HG03103 (cell line): ENCODE data around the gene MS4A6A.
"Not testable (repeated sequence)": the region's sequence is repeated elsewhere in the genome, so short reads cannot be mapped to it uniquely, and the experiment has no call there.

ENCODE experiments used
- ATAC-seq: cut with Tn5 transposase; IDR thresholded peaks from one replicate; pipeline ENCODE4 v1.9.1; 2021; ENCODE audit warnings: low read depth; ENCODE audit not compliant: unreplicated experiment

Gene MS4A6A, protein sequence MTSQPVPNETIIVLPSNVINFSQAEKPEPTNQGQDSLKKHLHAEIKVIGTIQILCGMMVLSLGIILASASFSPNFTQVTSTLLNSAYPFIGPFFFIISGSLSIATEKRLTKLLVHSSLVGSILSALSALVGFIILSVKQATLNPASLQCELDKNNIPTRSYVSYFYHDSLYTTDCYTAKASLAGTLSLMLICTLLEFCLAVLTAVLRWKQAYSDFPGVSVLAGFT

DNA sequence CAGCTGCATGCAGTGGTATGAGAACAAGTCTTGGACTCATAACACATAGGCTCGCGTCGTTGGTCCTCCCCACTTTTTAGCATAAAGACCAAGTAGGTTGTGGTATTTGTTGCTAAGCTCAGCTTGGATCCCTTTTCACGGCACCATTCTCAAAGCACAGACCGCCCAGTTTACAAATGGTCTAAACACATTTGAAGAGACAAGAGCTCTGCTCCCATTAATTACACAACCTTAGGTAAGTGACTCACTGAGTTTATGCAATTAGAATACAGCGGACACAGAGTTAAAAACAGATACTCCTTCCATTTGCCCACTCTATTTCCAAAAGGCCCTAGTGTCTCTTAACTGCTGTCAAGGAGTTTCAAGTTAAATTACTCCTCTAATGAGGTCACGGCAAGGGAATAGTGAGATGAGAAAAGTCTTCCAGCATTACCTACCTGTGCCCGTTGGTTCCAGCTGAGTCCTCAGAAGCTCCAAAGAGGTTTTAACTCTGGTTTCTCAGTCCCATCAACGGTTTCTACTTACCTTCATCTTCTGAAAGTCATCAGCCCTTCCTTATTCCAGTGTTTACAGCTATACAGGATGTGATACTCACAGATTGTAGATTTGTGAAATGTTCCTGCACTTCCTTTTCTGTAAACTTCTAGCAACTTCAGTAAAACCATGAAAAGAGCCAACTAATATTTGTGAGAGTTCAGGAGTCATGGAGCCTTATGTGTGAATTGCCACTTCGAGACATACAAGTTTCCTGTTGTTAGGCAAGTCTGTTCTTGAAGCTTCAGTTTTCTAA is at the start of gene MS4A6A:
MS4A6A (minus strand) TSS at position 543 of the 790 bp plus-strand sequence. CDS start 1,356 bp downstream, outside the sequence.
- no peak for ATAC-seq

DNA sequence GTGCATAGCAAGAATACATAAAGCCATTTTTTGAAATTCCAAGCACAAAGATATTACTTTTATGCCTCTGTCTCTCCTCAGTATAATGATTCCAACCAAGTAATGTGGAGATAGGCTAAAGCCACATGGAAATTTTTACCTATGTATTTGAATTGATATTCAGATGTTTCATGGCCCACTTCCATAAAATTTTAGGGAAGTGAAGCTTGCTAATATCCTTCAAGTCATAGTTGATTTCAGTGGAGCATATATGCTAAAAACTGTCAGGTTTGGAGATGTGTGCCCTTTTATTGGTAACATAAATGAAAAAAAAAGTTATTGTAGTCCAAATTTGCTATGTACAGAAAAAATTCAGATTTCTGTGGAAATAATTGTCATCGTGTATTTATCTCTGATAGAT is 47.8 kb upstream of the MS4A6A start:
- ATAC-seq = no peak

DNA sequence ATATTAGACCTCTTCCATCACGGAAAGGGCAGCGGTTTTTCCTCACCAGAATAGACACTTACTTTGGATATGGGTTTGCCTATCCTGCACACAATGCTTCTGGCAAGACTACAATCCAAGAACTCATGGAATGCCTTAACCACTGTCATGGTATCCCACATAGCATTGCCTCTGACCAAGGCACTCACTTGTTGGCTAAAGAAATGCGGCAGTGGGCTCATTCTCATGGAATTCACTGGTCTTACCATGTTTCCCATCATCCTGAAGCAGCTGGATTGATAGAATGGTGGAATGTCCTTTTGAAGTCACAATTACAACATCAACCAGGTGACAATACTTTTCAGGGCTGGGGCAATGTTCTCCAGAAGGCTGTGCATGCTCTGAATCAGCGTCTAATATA is 39.3 kb upstream of the MS4A6A start:
- ATAC-seq = no peak

DNA sequence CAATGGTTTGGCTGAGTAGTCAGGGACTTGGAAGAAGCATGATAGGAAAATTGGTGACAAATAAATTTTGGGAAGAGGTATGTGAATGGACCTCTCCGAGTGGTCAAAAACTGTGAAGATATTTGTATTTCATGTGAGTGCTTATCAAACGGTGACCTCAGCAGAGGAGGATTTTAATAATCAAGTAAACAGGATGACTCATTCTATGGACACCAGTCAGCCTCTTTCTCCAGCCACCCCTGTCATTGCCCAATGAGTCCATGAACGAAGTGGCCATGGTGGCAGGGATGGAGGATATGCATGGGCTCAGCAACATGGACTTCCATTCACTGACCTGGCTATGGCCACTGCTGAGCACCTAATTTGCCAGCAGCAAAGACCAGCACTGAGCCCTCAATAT is 38.8 kb upstream of the MS4A6A start:
- no peak for ATAC-seq

DNA sequence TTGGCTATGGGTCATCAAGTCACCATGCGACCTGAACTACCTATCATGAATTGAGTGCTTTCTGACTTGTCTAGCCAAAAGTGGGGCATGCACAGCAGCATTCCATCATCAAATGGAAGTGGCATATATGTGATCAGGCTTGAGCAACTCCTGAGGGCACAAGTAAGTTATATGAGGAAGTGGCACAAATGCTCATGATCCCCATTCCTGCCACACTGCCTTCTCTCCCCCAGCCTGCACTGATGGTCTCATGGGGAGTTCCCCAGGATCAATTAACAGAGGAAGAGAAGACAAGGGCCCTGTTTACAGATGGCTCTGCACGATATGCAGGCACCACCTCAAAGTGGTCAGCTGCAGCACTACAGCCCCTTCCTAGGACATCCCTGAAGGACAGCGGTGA is 38.3 kb upstream of the MS4A6A start:
- ATAC-seq = no peak

DNA sequence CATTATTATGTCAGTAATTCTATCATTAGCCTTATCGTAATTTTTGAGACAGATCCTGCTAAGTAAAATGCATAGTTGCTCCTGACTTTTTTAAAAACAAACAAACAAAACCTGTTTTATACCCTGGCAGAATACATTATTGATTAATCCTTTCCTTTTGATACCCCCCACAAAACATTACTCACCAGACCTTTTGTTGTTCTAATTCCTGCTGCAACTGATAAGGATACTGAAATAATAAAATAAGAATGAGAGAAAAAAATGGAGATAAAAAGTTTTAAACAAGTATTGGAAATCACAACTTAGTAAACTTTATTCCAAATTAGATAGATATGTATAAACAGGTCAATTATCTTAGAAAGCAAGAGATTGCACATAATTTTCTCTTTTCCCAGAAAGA is 31.5 kb upstream of the MS4A6A start:
- no peak for ATAC-seq

DNA sequence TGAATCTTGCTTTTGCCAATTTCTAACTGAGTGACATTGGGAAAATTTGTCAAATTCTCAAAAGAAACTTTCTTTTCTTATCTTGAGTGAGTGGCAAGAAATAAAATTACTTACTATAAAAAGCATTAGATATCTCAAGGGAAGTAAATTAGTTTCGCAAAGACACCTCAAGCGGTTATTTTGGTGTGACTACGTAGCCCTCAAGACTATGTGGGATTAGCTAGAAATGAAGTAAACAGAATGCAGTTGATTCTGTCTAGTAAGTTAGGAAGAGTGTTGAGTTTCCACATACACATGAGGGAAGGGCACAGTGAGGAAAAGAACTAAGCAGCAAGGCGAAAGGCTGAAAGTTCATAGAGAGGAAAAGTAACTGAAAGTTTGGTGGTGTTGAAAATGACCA is 28.3 kb upstream of the MS4A6A start:
- ATAC-seq = no peak

DNA sequence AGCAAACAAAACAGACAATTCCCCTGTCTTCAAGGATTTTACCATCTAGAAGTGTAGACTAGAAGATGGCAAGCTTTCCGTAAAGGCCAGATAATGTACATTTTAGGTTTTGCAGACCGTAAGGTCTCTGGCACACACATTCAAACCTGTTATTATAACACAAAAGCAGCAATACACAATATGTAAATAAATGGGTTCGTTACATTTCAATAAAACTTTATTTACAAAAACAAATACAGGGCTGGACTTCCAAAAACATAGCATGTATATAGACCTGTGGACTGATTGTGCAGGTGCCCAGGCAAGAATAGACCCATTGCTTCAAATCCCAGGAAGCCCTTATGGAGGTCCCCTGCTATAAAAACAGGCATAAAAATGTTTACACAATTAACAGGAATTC is 27.1 kb upstream of the MS4A6A start:
- no peak for ATAC-seq

DNA sequence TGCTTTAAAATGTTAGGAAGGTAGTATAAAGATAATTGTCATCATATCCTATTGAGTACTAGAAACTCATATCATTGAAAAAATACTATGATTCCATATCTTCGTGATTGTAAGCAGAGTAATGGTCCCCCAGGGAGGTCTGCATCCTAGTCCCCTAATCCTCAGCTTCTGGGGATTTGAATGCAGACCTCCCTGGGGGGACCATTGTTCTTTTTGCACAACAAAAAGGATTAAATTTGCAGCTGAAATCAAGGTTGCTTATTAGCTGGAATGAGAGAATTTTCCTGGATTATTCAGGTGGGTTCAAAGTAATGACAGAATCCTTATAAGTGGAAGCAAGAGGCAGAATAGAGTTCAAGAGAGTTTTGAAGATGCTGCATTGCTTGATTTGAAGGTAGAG is 26.1 kb upstream of the MS4A6A start:
- no peak for ATAC-seq

DNA sequence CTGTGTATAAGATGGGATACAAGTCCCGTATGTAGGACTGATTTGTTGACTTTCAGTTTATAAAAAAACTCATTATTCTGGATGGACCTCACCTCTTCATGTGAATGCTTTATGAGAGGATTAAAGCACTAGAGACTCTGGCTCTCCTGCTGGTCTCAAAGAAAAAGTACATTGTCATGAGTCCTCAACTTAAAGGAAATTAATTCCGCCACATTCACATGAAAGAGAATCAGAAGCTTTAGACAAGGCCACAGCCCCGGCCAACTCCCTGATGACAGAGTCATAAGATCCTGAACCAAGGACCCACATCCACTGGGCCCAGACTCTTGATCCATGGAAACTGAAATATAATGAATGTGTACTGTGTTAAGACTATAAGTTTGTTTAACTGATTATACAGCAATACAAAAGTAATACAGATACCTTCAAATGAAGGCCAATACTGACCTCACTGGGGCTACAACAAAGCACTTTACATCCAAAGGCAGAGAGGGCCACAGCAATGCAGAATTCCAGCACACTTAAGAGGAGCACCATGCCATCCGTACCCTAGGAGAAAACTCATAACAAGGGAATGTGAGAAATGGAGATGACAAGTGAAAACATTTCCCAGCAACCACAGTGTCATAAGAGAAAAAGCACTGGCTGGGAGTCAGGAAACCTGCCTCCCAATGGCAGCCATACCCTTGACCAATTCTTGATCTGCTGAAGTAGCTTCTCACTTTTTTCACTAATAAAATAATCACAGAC is 25.4 kb upstream of the MS4A6A start:
- no peak for ATAC-seq

DNA sequence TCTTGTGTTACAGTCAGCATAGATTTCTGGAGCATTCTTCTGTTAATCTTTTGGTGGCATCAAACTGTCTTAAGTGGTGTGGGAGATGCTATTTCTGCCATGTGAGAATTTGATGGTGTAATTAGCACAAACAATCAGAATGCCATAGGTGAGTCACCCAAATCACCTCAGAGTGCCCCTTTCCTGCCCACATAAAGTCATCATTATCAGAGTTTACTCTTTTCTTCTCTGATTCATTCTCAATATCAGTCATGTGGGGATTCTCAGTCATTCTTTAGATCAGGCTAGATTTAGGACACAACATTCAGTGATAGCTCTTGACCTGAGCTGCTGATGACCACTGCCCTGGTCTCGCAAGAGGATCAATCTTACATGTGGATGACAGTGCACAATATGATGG is 23.7 kb upstream of the MS4A6A start:
- ATAC-seq = no peak

DNA sequence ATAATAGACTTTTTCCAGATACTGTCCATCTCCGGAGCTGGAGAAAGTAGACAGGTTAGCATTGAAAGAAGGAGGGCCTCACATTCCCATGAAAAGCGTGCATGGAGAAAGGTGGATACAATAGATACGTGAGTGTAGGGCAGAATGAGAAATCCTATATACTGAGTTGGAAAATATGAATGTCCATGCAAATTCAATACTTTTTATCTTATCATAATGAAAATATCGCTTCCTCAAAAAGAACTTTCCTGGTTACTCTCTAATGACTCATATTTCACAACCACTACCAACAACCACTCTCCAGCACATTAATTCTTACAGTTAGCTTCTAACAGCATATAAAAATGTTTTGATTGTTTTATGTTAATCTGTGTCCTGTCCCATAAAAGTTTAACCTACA is 22.0 kb upstream of the MS4A6A start:
- ATAC-seq = peak; percentile 66

DNA sequence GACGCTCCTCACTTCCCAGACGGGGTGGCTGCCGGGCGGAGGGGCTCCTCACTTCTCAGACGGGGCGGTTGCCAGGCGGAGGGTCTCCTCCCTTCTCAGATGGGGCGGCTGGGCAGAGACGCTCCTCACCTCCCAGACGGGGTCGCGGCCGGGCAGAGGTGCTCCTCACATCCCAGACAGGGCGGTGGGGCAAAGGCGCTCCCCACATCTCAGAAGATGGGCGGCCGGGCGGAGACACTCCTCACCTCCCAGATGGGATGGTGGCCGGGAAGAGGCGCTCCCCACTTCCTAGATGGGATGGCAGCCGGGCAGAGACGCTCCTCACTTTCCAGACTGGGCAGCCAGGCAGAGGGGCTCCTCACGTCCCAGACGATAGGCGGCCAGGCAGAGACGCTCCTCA is 18.5 kb upstream of the MS4A6A start:
- not testable (repeated sequence) for ATAC-seq

DNA sequence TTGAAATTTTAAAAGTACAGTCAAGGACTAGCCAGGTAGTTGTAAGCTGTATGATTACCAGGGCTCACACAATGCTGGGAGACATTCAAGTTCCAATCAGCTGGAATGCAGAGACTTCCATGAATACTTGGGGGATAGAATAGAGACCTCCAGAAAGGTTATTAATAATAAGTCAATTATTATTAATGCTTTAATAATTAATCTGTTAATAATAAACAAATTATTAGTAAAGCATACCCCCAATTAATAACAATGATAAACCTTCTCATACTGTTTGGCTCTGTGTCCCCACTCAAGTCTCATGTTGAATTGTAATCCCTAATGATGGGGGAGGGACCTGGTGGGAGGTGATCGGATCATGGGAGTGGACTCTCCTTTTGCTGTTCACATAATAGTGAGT is 14.6 kb upstream of the MS4A6A start:
- no peak for ATAC-seq

DNA sequence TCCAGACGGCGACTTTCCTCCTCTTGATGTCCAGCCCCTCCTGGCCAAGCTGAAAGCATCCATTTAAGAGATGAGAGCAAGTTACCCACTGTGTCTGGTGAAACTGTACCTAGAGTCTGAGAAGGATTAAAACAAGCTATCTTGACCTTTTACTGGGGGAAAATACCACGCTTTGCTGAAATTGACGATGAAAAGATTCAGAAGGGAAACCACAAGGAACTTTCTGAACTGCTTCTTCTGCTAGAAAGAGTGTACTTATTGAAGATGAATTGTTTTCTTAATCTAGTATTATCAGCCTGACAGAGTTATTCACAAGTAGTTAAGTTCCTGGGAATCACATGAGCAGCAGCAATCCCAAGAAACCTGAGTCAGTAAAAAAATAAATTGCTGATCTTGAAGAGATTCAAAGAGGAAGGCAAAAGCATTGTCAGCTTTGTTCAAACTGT is 13.1 kb upstream of the MS4A6A start:
- ATAC-seq = peak; percentile 47

DNA sequence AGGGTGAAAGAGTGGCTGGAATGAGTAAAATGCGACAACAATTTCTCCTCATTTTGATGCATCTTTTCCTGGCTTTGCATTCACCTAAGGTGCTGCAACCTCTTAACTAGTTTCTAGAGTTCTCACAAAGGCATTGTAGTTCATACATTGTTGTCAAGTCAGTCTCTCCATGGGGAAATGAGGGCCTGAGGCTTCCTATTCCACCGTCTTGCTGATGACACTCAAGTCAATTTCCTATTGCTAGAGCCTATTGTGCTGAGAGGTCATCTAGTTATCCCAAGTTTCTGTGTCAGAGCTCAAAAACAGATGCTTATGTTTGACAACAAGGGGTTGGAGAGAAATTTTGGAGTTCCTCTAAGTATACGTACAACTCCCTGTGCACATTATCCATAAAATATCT is 11.6 kb upstream of the MS4A6A start:
- ATAC-seq = no peak

DNA sequence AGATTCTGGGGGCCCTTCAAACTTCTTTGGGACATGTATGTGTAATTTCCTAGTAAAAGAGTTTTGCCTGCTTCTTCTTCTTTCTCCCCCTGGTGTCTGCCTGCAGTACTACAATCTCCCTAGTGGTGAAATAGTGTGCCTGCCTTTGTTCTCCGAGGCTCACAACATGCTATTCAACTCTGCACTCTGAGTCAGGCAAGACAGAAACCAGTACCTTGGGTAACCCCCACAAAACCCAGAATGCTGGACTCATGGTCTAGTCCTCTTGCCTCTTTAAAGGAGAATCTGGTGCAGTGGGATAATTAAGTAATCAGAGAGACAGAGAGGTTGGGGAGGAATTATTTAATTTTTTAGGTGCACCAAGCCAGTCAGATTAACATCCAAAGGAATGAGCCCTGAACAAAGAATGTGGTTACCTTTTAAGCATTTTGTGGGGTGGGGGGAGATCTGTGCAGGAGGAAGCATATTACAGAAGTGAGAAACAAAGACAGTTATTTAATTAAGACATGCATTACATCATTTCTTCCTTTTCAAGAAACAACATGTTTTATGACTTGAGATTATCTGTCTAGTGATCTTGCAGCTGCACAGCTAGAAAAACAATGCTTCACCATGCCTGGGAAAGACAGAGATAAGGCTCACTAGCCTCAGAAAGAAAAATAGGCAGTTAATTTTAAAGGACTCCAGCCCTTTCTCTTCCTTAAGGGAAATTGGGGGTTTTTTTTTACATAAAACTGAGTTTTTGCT is 11.0 kb upstream of the MS4A6A start:
- ATAC-seq = peak; percentile 92

DNA sequence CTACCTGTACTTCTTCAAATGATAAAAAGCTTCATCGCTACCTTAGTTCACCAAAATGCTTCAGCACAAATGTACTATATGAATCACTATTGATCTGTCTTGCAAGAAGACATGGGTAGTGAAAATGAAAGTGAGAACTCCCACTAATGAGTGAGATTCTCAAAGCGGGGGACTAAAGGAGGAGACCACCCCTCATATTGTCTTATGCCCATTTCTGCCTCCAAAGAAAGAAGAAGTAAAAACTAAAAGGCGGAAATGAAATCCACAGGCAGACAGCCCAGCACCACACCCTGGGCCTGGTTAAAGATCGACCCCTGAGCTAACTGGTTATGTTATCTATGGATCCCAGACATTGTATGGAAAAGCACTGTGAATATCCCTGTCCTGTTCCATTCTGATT is 9.7 kb upstream of the MS4A6A start:
- ATAC-seq = not testable (repeated sequence)

DNA sequence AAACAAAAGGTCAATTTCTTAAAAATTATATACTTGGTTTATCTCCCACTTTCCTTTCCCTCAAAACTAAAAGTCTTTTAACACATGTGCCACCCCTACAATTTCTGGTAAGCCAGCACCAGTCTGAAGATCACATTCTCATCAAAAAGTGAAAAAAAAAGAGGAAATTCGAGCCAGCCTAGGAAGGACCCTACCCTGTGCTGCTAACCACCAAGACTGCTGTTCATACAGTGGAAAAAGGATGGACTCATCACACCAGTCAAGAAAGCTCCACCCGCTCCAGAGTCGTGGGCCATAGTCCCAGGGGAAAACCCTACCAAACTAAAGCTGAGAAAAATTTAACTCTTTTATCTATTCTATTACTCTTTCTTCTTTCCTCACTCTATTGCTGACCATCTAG is 5.6 kb upstream of the MS4A6A start:
- ATAC-seq = not testable (repeated sequence)

DNA sequence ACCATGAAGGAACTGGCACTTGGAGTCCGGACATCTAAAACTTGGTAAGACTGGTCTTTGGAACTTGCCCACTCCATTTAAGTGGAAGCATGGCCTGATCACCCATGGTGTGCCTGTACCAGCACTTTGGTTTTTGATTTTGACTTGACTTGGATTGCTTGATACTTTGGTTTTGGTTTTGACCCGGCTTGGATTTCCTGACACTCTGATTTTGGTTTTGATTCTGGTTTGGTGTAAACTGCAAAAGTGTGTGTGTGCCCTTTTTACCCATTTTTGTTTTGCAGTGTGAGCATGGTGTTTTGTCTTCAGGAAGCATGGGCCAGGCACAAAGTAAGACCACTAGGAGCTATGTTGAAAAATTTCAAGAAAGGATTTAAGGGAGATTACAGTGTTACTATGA is 3.2 kb upstream of the MS4A6A start:
- ATAC-seq = not testable (repeated sequence)

DNA sequence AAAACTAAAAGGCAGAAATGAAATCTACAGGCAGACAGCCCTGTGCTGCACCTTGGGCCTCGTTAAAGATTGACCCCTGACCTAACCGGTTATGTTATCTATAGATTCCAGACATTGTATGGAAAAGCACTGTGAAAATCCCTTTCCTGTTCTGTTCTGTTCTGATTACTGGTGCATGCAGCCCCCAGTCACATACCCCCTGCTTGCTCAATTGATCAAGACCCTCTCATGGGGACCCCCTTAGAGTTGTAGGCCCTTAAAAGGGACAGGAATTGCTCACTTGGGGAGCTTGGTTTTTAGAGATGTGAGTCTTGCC is 2.6 kb upstream of the MS4A6A start:
- ATAC-seq = not testable (repeated sequence)
